Neural cell (in vitro differentiated cells): ENCODE data around the gene FANCC.

Experiments
- EZH2 ChIP-seq: fragments of 200-600, 300-800 bp; shearing (Covaris generic), sonication (generic); IDR thresholded peaks from 2 replicates; pipeline ENCODE4 v1.6.1; 2014; ENCODE audit warnings: antibody characterized with exemption, low read length, borderline replicate concordance, mild to moderate bottlenecking; ENCODE audit not compliant: insufficient read depth, poor library complexity, severe bottlenecking
- MXI1 ChIP-seq: fragments of 450-650 bp; conservative IDR thresholded peaks from 2 replicates; pipeline ENCODE4 v1.6.1; 2014; ENCODE audit warnings: antibody characterized with exemption, mild to moderate bottlenecking; ENCODE audit not compliant: poor library complexity, severe bottlenecking
- RAD21 ChIP-seq: fragments of 450-650 bp; conservative IDR thresholded peaks from 2 replicates; pipeline ENCODE4 v1.6.1; 2014; ENCODE audit warnings: antibody characterized with exemption, mild to moderate bottlenecking, moderate library complexity
- SMC3 ChIP-seq: fragments of 450-650 bp; conservative IDR thresholded peaks from 2 replicates; pipeline ENCODE4 v1.6.1; 2014; ENCODE audit warnings: antibody characterized with exemption, mild to moderate bottlenecking, moderate library complexity; ENCODE audit not compliant: poor library complexity
- TAF1 ChIP-seq: IDR thresholded peaks from 2 replicates; pipeline ENCODE4 v1.6.1; 2012; ENCODE audit warnings: low read depth
- TF ChIP-seq, protein P1 (sequence below): fragments of 450-650 bp; IDR thresholded peaks from 2 replicates; pipeline ENCODE4 v1.5.1; 2014; ENCODE audit warnings: antibody characterized with exemption, mild to moderate bottlenecking, moderate library complexity; ENCODE audit not compliant: poor library complexity, severe bottlenecking

DNA sequence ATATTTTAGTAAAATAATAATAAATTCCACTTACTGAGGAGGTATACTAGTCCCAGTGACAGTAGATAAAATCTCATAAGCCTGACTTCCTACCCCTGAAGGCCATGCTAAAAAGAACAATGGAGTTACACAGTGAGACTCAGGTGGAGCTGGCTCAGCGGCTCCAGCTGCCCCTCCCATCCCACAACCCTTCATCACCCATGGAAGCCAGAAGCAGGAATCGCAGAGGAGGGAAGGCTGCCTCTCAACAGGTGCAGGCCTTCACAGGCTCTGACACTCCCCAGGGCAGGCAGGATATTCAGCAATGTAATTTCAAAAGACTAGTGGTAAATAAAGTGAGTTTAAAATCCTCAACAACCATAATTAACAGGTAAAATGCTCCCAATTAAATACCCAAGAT, 67.5 kb downstream of the FANCC start:
- TF ChIP-seq, protein P1, sequence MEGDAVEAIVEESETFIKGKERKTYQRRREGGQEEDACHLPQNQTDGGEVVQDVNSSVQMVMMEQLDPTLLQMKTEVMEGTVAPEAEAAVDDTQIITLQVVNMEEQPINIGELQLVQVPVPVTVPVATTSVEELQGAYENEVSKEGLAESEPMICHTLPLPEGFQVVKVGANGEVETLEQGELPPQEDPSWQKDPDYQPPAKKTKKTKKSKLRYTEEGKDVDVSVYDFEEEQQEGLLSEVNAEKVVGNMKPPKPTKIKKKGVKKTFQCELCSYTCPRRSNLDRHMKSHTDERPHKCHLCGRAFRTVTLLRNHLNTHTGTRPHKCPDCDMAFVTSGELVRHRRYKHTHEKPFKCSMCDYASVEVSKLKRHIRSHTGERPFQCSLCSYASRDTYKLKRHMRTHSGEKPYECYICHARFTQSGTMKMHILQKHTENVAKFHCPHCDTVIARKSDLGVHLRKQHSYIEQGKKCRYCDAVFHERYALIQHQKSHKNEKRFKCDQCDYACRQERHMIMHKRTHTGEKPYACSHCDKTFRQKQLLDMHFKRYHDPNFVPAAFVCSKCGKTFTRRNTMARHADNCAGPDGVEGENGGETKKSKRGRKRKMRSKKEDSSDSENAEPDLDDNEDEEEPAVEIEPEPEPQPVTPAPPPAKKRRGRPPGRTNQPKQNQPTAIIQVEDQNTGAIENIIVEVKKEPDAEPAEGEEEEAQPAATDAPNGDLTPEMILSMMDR: no peak
- no peak for TF ChIP-seq SMC3
- TF ChIP-seq MXI1: no peak
- TF ChIP-seq TAF1: no peak
- no peak for TF ChIP-seq EZH2
- TF ChIP-seq RAD21: no peak
